Eye (tissue), 1 donor: ENCODE results near the gene HIVEP1.

ENCODE experiments used
- DNase-seq: peaks from one replicate; pipeline ENCODE4 v3.0.0-alpha.2; 2015

The HIVEP1 gene

DNA sequence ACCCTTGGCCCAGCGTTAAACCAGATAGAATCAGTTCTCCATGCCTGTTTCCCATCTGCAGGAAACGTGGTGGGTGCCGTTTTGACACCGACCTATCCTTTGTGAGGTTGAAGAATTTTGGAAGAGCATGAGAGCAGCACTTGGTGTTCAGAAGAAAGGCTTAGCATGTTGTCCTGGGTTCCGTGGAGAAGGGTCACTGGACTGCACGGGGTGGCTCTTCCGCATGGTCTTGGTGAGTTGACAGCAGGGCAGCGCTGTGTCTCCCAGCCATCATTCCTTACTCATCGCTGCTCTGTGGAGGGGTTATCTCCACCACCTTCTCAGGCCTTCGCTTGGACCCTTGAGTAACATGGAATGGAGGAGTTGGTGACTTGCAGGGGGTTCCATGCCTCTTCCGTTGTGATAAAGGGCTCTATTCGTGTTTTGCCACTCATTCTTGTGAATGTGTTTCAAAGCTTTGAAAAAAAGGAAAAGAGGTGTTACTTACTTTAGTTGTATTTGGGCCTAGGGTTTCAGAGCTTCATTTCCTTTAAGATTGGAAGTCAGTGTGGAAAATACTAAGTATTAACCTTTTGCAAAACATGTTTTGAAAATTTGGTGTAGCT lies 8.2 kb downstream of the HIVEP1 start:
- no peak for DNase-seq

- DNase-seq = no peak
These were observed 10.4 kb downstream of the HIVEP1 start for GRCh38 chr6:12022481-12022880.

DNA sequence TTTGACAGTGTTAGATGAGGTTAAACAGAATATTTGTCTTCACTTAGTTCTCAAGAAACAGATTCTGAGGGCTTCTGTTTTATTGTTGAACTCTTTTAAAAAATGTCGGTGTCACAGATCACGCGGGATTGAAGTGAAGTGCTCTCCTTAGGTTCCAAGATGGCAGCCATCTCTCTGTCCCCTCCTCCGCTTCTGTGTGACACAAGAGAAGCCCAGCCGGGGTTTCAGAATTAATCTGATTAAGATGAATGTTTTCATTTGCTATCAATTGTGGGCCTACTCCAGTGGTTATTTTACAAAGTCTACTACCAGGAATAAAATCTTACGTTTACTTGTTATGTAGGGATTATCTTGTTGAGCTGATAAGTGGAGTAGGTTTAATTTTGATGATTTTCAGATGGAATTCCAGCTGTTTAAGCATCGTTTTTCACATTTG lies 10.9 kb downstream of the HIVEP1 start:
- DNase-seq = no peak

DNA sequence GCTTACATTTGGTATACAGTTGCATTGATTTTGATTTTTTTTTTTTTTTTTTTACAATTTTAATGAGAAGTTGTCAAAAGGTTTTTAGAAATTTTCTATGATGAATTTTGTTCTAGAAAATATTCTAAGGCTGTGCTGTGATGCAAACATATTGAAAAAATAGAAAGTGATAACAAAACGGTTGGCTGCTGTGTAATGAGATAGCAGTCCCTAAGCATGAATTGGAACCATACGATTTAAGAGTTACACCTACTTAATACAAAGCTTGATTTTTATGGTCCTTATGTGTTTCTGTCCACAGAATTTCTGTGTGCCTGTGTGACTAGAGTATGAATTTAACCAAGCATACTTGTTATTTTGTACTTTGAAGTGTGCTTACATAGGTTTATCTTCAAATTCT lies 12.1 kb downstream of the HIVEP1 start:
- no peak for DNase-seq

DNA sequence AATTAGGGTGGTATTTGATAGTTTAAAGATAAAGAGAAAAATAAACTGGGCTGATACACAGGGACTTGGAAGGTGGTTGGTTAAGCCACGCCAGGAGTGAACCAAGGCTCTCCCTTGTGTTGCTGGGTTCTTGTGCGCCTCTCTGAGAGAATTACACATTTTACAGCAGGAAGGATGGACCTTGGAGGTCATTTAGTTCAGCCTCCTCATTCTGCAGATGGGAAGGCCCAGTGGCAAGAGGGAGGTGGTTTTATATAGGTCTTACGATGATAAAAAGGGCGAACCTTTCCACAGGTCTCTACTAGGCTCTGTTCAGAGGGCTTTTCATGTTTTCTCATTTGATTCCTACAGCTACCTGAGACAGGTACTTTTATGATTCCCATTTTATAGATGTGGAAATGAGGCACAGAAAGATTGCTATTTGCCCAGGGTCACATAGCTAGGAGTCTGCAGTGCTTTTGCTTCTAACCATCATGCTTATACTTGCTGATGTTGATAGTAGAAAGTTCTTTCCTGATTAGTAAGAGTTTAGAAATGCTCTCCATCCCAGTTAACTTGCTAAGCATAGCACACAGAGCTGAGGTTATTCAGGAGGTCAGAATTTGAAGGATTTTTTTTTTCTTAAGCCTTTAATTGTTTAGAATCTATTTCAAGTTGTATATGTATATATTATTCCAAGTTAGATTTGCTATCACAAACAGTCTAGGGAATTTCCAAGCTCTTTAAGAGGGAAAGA lies 12.8 kb downstream of the HIVEP1 start:
- no peak for DNase-seq

- no peak for DNase-seq
These were observed 14.0 kb downstream of the HIVEP1 start for GRCh38 chr6:12026120-12026519.

- DNase-seq = no peak
These were observed 14.7 kb downstream of the HIVEP1 start for GRCh38 chr6:12026833-12027232.

DNA sequence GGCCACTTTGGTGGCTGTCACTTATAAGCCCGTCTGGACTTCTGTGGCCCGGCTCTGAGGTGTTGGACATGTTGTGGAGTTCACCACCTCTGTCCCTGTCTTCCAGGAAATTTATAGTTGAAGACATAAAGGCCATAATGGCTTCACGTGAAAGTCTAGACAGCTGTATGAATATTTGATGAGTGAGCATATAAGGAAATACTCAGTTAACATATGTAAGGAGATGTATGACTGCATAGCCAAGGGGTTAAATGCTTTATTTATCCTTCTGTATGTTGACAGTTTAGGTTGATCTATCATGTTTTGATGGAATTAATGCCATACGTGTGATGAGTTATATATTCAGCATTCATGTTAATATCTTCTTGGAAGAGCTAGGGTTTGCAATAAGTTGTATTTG lies 16.1 kb downstream of the HIVEP1 start:
- DNase-seq = no peak

DNA sequence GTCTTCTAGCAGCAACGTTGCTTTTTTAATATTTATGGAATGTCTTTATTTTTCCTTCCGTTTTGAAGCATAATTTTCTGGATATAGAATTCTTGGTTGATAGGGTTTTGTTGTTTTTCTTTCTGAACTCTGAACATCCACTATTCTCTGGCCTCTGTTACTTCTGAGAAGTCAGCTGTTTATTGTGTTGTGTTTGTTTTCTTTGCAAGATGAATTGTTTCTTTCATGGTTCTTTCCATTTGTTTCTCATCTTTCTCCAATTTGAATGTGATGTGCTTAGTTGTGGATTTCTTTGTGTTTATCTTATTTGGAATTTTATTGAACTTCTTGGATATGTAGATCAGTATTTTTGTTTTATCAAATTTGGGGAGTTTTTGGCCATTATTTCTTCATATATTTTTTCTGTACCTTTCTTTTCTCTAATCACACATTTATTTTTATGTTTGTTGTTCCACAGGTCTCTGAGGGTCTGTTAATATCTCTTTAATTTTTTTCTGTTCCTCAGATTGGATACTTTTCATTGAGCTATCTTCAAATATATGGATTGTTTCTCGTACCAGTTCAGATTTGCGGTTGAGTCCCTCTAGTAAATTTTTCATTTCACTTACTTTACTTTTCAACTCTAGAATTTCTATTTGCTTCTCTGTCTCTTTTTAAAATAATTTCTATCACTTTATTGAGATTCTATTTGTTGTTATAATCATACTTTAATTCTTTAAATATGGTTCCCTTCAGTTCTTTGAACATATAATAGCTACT lies 18.0 kb downstream of the HIVEP1 start:
- DNase-seq = no peak

GRCh38 chr6:12030993-12031550 lies 19.0 kb downstream of the HIVEP1 start:
- no peak for DNase-seq

DNA sequence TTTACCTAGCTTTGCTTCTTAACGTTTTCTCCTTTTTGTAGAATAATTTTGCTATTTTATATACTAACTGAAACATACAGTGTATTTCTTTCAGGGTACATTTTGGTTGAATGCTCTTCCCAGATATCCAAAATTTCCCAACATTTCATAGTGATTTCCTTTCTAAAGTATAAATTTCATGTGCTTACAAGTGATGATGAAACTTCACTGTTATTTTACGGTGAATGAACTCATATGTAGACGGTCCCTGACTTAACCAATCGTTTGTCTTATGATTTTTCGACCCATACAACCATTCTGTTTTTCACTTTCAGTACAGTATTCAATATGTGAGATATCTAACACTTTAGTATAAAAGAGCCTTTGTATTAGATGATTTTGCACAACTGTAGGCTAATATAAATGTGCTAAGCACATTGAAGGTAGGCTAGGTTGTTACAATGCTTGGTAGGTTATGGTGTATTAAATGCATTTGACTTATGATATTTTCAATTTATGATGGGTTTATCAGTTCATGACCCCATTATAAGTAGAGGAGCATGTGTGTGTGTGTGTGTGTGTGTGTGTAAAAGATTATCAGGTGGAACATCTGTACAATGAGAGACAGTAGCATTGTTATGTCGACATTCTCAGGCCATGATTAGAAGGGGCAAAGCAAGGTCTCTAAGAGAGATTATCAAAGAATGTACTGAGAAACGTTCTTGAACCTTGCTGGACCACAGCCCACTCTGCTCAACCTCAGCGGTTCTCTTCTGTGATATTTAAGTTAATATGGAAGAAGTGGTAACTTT lies 20.9 kb downstream of the HIVEP1 start:
- no peak for DNase-seq

DNA sequence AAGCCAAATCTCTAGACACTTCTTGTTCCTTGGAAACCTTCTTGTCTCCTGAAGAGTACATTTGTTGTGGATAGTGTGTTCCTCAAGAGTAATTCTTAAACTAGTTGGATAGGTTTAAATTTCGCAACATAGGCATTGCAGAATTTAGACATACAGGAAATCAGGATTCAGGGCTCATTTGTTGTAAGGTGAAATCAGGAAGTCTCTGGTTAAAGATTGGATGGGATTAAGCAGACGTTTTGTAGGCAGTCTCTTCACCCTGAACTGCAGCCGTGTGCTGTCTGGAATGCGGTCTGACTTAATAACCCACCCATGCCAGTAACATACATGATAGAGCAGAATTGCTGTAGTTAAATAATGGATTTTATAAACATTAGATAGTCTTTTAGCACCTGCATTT lies 21.7 kb downstream of the HIVEP1 start:
- DNase-seq = peak; percentile 32

DNA sequence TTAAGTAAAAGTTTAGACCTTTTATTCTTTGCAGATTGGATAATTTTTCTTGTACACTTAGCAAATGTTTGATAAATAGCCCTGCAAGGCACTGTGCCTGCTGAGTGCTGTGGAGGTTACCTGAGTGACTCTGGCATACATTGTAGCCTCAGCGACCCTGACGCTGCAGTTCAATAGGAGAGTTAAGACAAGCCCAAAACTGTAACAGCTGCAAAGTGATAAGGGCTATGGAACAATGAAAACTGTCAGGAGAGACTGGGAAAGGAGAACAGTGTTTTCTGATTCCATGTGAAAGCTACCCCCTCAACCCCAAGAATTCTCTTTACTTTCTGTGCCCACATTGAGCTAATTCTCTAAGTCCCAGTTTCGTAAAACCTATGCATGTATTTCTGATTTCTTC lies 22.2 kb downstream of the HIVEP1 start:
- DNase-seq = no peak

DNA sequence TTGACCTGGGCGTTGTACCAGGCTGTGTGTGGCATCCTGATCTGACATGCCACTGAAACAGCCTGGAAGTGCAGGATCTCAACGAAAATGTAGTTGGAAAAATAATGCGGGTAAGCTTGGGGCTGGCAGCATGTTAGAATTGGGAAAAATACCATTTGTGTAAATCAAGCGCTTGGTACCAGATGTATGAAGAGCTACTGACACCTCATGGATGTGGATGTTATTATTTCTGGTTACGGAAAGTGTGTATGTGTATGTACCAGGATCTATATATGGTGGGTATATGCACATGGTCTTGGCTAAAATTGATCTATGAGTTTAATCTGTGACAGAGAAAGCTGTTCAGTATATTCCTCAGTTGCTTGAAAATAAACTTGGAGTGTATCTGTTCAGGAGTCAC lies 22.7 kb downstream of the HIVEP1 start:
- no peak for DNase-seq

DNA sequence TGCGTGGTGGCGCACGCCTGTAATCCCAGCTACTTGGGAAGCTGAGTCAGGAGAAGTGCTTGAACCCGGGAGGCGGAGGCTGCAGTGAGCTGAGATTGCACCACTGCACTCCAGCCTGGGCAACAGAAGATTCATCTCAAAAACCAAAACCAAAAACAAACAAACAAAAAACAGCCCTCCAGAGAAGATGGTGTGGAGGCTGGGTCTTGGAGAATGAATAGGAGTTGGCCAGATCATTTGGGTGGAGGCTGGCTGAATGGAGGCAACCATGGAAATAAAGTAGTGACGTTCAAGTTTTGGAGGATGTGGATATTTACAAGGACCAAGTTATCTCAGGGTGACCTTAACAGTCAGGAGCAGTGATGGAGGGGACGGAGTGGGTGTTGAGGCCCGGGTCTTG lies 24.7 kb downstream of the HIVEP1 start:
- DNase-seq = no peak

DNA sequence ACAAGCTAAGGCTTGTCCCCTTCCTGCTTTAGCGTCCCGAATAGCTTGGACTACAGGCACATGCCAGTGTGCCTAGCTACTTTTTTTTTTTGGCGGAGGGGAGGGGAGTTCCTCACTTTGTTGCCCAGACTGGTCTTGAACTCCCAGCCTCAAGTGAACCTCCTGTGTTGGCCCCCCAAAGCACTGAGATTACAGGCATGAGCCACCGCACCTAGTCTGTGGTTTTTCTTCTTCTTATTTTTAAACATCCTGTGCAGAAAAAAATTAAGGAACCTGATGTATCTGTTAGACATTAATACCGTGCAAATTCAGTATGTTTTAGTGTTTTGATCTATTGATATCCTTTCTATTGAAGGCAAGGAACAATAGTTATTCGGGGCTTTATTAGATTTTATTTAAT lies 25.7 kb downstream of the HIVEP1 start:
- no peak for DNase-seq

DNA sequence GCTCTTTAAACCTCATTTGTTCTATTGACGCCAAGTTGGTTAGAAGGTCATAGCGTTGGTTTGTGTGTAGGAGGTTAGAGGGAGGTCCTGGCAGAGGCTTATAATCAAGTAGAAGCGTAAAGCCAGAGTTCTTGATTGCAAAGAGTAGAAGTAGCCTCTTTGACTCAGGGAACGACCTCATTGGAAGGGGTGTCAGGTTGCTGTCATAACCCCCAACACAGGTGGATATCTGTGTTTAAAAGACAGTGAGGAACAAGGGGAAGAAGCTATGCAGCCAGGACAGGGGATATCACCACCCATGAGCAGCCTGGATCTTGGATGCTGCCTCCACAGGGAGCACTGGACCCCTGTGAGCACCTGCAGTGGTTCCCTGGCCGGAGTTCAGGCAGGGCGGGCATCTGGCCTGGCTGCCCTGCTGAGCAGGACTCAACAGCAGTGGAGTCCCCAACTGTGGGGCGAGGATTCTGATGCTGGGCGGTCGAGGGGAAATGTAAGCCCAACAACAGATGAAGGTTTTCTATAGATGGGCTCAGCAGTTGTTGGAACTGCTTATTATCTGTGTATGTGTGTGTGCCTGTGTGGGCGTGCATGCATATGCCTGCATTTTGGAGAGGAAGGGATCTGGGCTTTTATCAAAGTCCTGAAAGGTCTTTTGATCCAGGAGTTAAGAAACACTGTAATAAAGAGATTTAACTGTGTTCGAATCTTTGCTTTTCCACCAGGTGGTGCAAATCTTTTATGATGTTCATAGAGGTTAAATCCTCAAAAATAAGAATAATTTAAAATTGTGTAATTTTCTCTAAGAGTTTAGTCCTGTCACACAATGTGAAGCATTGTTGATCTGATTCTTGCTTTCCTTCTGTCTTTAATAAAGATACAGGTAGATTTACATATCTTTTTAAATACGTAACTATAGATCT lies 27.7 kb downstream of the HIVEP1 start:
- no peak for DNase-seq

DNA sequence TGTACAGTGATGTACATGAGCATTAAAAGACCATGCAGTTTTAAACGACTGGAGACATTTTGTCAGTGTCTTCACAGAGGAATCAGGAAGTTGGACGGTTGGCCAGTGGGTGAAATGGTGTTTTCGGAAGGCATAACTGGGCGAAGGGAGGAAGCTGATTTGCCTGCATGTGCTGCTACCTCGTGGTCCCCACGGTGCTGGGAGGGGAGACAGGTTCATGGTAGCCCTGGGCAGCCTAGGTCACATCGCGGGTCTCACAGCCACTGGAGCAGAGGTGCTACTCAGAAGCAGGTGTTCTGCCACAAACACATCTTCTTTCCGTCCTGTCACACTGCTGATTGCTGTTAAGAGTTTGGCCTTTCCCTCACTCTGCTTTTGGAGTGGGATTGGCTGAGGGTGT lies 35.2 kb downstream of the HIVEP1 start:
- no peak for DNase-seq

GRCh38 chr6:12047792-12048432 lies 35.8 kb downstream of the HIVEP1 start:
- no peak for DNase-seq

GRCh38 chr6:12048609-12049008 lies 36.5 kb downstream of the HIVEP1 start:
- no peak for DNase-seq

DNA sequence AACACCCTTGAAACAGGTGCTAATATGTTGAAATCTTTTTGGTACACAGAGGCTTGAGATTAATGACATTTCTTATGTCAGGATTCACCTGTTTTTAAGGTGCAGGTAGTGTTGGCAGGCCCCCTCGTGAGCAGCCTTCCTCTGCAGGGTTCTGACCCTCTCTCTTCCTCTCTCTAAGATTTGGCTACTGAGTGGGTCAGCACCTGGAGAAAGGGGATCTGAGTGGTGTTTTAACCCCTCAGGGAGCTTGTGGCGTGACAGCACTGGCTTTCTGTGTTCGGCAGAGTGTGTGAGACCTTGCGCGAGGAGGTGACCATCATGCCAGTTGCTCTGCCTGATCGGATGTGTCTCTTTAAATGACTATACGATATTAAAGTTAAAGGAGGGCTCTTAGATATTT lies 37.1 kb downstream of the HIVEP1 start:
- DNase-seq = no peak
